ENCODE results near the gene MT1M.

DNA sequence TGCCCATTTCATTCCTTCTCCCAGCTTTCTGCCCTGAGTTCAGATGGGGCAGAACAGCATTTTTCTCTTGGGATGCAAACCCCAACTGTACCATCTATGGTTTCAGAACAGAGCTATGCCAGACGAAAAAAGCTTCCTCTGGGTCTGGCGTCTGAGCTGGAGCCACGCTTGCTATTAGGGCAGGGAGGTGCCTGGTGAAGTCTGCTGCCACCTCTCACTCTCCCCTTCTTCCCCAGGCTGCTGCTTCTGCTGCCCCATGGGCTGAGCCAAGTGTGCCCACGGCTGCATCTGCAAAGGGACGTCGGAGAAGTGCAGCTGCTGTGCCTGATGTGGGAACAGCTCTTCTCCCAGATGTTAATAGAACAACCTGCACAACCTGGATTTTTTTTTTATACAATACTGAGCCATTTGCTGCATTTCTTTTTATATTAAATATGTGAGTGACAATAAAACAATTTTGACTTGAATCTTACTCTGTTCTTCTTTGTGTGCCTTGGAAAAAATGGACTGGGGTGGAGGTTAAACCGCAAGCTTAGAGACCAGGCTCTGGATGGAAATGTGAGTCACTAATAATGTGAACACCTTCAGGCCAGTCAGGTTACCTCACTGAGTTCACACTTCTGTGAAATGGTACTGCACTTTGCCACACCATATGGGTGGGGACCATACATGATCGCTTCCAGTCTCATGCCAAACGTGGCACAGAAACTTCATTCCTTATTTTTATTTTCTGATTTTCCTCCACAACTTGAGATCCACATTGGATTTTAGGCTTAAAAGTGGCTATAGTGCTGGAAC lies 4.4 kb downstream of the MT1M start:
- no peak for TF ChIP-seq POLR2A (IDR thresholded peaks at IDR 0.05; ENCODE audit: low read depth, low read length)
- TF ChIP-seq POLR2AphosphoS5 (IDR thresholded peaks at IDR 0.05; ENCODE audit: low read depth, low read length), result no peak
- TF ChIP-seq TAF1 (IDR thresholded peaks at IDR 0.05; ENCODE audit: low read depth, low read length), result no peak
- TF ChIP-seq PAX5 (IDR thresholded peaks at IDR 0.05; ENCODE audit: insufficient read depth, low read length, severe bottlenecking), result no peak
- no peak for TF ChIP-seq SPI1 (IDR thresholded peaks at IDR 0.05; ENCODE audit: low read depth, low read length)

Data from GM12891 (cell line).